GM10266 (cell line): ENCODE measurements around the gene FAM149B1.

ENCODE experiments used
- DNase-seq: peaks from one replicate; pipeline ENCODE4 v3.0.0; 2012; ENCODE audit errors: extremely low spot score
- CTCF ChIP-seq: IDR thresholded peaks from 2 replicates; pipeline ENCODE4 v1.5.1; 2012; ENCODE audit warnings: mild to moderate bottlenecking, low read depth; ENCODE audit not compliant: control insufficient read depth, insufficient read depth; ENCODE audit errors: missing control alignments

FAM149B1 gene

GRCh38 chr10:73229567-73229966 is 61.6 kb downstream of the FAM149B1 start:
- TF ChIP-seq CTCF: no peak
- no peak for DNase-seq

DNA sequence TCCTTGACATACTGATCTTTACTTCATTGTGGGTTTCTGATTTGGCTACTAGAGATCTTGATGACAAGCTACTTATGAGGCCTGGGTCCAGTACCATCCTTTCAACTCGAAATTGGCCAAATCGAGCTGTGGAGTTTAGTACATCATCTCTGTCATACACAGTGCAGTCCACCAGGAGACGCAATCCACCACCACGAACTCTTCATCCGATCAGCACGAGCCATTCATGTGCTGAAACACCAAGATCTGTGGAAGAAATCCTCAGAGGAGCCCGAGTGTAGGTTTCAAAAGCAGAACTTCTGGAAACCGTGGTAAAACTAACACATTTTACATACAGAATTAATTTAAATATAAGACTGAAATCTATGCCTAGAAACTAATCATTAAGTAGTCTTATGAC is 65.0 kb downstream of the FAM149B1 start:
- no peak for TF ChIP-seq CTCF
- DNase-seq: no peak

DNA sequence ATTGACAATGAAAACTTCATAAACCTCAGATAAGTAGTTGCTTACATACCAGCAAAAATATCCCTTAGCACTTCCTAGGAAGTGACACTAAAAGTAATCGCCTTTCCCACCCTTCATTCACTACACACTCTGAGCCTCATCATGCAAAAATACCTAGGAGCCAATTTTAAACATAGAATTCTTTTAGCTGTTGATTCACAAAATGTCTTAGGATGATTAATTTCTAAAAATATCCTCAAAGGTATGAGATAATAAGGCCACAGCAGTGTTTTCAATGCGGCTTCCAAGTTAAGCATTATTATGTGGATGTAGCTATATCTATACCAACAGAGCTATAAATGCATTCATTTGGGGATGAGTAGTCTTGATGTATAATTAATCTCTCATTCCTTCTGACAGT is 66.0 kb downstream of the FAM149B1 start:
- no peak for TF ChIP-seq CTCF

GRCh38 chr10:73234695-73235094 is 66.8 kb downstream of the FAM149B1 start:
- DNase-seq: no peak
- TF ChIP-seq CTCF: no peak

More for the DNA sequence above, 66.0 kb downstream of the FAM149B1 start:
- DNase-seq: no peak

DNA sequence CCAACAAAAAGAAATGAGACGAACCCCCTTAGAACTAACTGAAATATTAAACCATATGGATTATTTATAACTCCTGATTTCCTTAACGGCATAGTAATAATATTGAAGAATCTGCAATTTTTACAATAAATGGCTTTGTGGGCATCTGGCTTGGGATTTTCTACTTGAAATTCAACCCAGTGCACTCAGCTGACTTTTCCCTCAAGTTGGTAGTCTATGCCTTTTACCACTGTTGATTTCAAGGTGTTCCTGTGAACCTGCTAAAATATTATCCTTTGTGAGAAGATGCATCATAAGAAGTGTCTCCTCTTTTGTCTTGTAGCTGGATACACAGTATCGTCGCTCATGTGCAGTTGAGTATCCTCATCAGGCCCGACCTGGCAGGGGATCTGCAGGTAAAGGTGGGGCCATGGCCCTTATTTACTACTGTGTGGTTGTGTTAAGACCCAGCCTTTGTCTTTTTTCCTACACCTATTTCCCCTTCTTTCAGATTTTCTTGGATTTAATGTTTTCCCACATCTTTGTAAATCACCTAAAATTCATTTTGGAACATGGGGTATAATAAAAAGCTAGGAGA is 71.2 kb downstream of the FAM149B1 start:
- DNase-seq: no peak
- TF ChIP-seq CTCF: no peak

DNA sequence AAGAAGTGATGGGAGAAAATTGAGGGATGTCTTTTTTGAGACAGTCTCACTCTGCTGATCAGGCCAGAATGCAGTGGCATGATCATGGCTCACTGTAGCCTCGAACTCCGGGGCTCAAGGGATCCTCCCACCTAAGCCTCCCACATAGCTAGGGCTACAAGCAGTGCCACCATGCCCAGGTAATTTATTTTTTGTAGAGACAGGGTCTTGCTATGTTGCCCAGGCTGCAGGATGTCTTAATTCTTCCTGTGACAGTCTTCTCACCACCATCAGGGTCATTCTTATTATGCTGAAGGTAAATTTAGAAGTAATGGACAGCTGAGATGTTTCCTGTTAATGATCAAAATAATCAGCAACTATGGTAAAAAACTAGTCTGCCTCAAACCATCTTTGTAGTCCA is 72.0 kb downstream of the FAM149B1 start:
- no peak for DNase-seq
- no peak for TF ChIP-seq CTCF

DNA sequence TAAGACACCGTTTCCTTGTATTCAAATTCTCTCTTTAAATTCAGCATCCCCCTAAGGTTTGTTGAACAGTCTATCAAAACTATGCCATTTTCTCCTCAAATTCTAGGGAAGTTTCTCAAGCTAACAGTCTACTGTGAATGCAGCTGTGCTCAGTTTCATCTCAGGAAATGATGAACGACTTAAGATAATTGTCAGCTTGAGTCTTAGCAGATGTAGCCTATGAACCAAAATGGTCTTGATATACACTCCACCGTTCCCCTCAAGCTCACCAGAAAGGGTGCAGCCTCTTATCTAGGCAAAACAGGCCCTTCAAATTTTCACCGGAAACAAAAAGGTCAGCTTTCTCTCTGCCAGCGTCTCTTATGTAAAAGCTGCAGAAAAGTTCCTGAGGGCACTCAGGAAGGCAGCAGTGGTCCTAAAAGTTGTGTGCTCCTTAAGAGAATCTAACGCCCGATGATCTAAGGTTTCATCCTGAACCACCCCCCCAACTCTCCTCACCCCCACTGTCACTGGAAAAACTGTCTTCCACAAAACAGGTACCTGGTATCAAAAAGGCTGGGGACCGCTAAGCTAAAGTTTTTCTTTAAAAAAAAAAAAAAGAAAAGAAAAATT is 77.1 kb downstream of the FAM149B1 start:
- TF ChIP-seq CTCF: no peak
- DNase-seq: no peak
